Measurements from ENCODE around the gene IQGAP3. TPM values are rescaled to one million over a fixed set of nuclear protein-coding genes. Genes with fewer than 3 reads are reported as not detected.

The IQGAP3 gene
- total RNA-seq, 4 donors from 2014 or later: 0.09 to 13.2 TPM; not detected in 2

DNA sequence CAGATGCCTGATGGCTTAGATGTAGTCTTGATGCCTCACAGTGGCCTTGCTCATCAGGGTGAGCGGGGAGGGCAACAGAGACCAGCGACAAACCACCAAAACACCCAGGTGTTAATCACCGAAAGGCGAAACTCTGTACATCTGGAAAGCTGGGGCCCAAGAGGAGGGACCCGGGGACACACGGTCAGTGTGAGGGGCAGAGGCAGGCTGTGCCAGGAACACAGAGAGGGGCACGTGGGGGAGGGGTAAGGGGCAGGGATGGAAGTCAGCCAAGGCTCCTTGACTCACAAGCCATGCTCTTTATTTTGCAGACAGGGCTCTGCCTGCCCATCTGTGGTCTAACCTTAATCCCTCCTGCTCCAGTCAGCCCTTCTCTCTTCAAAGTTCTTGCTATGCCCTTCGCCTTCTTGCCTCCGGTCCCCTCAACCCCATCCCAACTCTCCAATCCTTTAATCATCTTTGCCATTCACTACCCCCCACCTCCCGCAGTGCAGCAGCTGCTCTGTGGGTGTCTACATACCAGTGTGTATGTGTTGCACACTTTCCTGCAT lies 76.1 kb downstream of the IQGAP3 start:
- TF ChIP-seq CTCF (IDR thresholded peaks at IDR 0.05) (no peak), POLR2A (IDR thresholded peaks at IDR 0.05) (no peak)
- Histone ChIP-seq H3K9me3 (no peaks in the 10 kb centered on the region), H3K36me3 (no peaks in the 10 kb centered on the region), H3K27me3 (no peaks in the 10 kb centered on the region), H3K4me3 (peak overlapping the region in 1 of 2 donors; percentile 84), H3K4me1 (peaks cover 25 to 39% of the 10 kb centered on the region in 2 donors), H3K27ac (peak overlapping the region; percentile 100)
- intact Hi-C loops (cut with DNase I; ENCODE audit: low total_unique reads): no loop called here
- DNase-seq: peak in 1 of 2 donors; percentile 33

DNA sequence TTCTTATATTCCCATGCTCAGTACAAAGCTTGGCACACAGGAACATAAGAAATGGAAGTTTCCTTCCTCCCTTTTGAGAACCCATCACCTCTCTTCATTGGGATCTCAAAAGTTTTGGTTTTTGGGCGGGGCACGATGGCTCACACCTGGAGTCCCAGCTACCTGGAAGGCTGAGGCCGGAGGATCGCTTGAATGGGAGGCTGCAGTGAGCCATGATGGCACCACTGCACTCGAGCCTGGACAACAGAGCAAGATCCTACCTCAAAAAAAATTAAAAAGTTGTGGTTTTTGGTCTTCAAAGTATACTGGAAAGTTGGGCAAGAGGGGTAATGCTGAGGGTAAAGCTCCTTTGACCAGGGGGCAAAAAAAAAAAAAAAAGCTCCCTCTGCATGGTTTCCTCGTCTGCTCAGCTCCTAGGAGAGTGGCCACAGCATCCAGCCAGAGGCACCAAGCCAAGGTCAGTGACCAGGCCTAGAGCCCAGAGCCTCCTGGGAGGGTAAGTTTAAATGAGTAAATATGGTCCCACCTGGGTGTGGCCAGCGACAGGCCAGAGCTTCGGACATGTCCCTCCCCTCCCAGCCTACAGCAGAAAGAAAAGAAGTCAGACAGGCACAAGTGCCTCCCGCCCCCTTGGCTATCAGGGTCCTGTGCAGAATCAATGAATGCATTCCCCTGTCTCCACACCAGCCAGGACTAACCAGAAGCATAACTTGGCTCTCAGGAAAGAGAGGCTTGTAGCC lies 76.8 kb downstream of the IQGAP3 start:
- intact Hi-C loops (cut with DNase I; ENCODE audit: low total_unique reads): no loop called here
- DNase-seq: peak in 1 of 2 donors; percentile 62
- Histone ChIP-seq H3K36me3 (no peaks in the 10 kb centered on the region), H3K4me1 (peaks cover 25 to 46% of the 10 kb centered on the region in 2 donors), H3K9me3 (no peaks in the 10 kb centered on the region), H3K4me3 (peak overlapping the region in 1 of 2 donors; percentile 84), H3K27me3 (no peaks in the 10 kb centered on the region), H3K27ac (peak overlapping the region; percentile 100)
- TF ChIP-seq CTCF (IDR thresholded peaks at IDR 0.05): no peak
- peak in 1 of 2 donors; percentile 34 for TF ChIP-seq POLR2A (IDR thresholded peaks at IDR 0.05)

GRCh38 chr1:156494309-156494895 lies 78.0 kb downstream of the IQGAP3 start:
- H3K36me3 ChIP-seq: no peaks in the 10 kb centered on the region
- H3K4me1 ChIP-seq: peaks cover 25 to 55% of the 10 kb centered on the region in 2 donors
- DNase-seq: peak; percentile 72
- peak overlapping the region; percentile 77 to 100 for H3K27ac ChIP-seq
- H3K27me3 ChIP-seq: no peaks in the 10 kb centered on the region
- intact Hi-C loops (cut with DNase I; ENCODE audit: low total_unique reads): no loop called here
- no peak for TF ChIP-seq CTCF (IDR thresholded peaks at IDR 0.05)
- TF ChIP-seq POLR2A (IDR thresholded peaks at IDR 0.05): no peak
- H3K4me3 ChIP-seq: no peak overlapping the region
- no peaks in the 10 kb centered on the region for H3K9me3 ChIP-seq

DNA sequence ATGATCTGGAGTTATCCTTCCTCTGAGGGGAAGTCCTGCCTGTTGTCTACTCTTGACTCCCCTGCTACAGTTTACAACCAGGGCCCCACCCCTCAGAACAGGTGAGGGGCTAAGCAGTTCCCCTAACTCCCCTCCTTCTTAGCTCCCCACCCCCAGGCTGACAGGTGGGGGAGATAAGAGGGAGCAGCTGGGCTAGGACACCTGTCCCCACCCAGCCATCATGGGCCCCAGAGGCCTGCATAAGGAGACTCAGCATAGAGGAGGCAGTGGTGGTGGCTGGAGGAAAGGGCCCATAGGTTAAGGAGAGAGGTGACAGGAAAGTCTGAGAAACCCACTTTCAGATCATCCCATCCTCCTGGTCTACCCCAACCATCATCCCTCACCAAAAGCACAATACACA lies 78.6 kb downstream of the IQGAP3 start:
- peak overlapping the region; percentile 77 to 100 for H3K27ac ChIP-seq
- no peaks in the 10 kb centered on the region for H3K36me3 ChIP-seq
- no peaks in the 10 kb centered on the region for H3K9me3 ChIP-seq
- H3K4me3 ChIP-seq: no peak overlapping the region
- TF ChIP-seq CTCF (IDR thresholded peaks at IDR 0.05) (no peak), POLR2A (IDR thresholded peaks at IDR 0.05) (no peak)
- H3K4me1 ChIP-seq: peaks cover 25 to 61% of the 10 kb centered on the region in 2 donors
- no peaks in the 10 kb centered on the region for H3K27me3 ChIP-seq
- DNase-seq: no peak
- intact Hi-C loops (cut with DNase I; ENCODE audit: low total_unique reads): no loop called here

DNA sequence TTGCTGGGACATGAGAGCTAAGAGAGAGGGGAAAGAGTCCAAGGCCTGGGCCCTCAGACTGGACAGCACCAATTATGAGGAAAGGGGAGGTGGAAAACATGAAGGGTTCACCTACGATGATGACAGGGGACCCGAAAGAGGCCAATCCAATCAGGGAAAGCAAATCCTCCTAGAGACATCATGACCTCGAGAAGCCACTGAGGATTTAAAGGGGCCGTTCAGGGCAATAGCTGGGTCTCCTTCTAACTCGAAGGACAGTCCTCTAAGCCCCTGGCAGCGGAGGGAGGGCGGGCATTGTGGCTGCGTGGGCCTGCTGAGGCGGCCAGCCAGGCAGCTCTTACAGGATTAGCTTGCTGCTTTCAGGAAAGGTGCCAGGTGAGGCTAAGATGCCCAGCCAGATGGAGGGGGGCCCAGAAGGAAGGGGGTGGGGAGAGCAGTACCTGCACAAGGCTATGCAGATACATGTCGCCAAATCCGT lies 79.2 kb downstream of the IQGAP3 start:
- H3K4me1 ChIP-seq: peaks cover 25 to 61% of the 10 kb centered on the region in 2 donors
- H3K36me3 ChIP-seq: no peaks in the 10 kb centered on the region
- peak overlapping the region; percentile 77 to 100 for H3K27ac ChIP-seq
- no peak for DNase-seq
- intact Hi-C loops (cut with DNase I; ENCODE audit: low total_unique reads): no loop called here
- no peaks in the 10 kb centered on the region for H3K9me3 ChIP-seq
- TF ChIP-seq CTCF (IDR thresholded peaks at IDR 0.05): no peak
- TF ChIP-seq POLR2A (IDR thresholded peaks at IDR 0.05): no peak
- no peaks in the 10 kb centered on the region for H3K27me3 ChIP-seq
- H3K4me3 ChIP-seq: no peak overlapping the region

All from uterus (tissue), 4 donors.